Spleen (tissue), 11 donors: ENCODE data around the gene OTOR. TPM values are rescaled to one million over a fixed set of nuclear protein-coding genes. Genes with fewer than 3 reads are reported as not detected.

Experiments used
- DNase-seq: peaks from one replicate; pipeline ENCODE4 v3.0.0-alpha.2; 2020
- H3K27ac ChIP-seq, 8 donors: fragments of 200-600 bp; sonication (generic) in 7 of 8; 1 replicate in 4 of 8; 2 replicates in 4 of 8; pipeline versions ENCODE4 v1.5.0 to v1.8.0; 2016 to 2021; ENCODE audit warnings: inconsistent platforms in 4 of 8, mild to moderate bottlenecking in 4 of 8, moderate library complexity in 1 of 8
- H3K27me3 ChIP-seq, 7 donors: fragments of 200-600 bp; sonication (generic) in 6 of 7; replicated peaks in 1 of 7; 1 replicate in 4 of 7; 2 replicates in 3 of 7; pipeline versions ENCODE4 v1.5.0 to v1.8.0; 2016 to 2021; ENCODE audit warnings: inconsistent platforms in 3 of 7, mild to moderate bottlenecking in 1 of 7
- H3K36me3 ChIP-seq, 6 donors: fragments of 200-600 bp; sonication (generic) in 5 of 6; 1 replicate in 4 of 6; 2 replicates in 2 of 6; pipeline versions ENCODE4 v1.5.0 to v1.8.0; 2016 to 2021; ENCODE audit warnings: inconsistent platforms in 2 of 6
- H3K4me1 ChIP-seq, 6 donors: fragments of 200-600 bp; sonication (generic) in 5 of 6; 1 replicate in 3 of 6; 2 replicates in 3 of 6; pipeline versions ENCODE4 v1.5.0 to v1.8.0; 2016 to 2021; ENCODE audit warnings: inconsistent platforms in 3 of 6
- H3K4me3 ChIP-seq, 8 donors: fragments of 200-600 bp; sonication (generic) in 7 of 8; 1 replicate in 4 of 8; 2 replicates in 4 of 8; pipeline versions ENCODE4 v1.5.0 to v1.8.0; 2016 to 2021; ENCODE audit warnings: inconsistent platforms in 4 of 8, mild to moderate bottlenecking in 4 of 8, moderate library complexity in 2 of 8
- H3K9me3 ChIP-seq, 8 donors: fragments of 200-600 bp; sonication (generic) in 7 of 8; 1 replicate in 4 of 8; 2 replicates in 4 of 8; pipeline versions ENCODE4 v1.5.0 to v1.8.0; 2016 to 2021; ENCODE audit warnings: inconsistent platforms in 4 of 8
- POLR2A ChIP-seq, 3 donors: fragments of 450-650 bp; IDR thresholded peaks; one replicate each; pipeline ENCODE4 v1.5.1; 2017; ENCODE audit warnings: antibody characterized with exemption in 3 of 3, mild to moderate bottlenecking in 1 of 3
- POLR2AphosphoS5 ChIP-seq, 3 donors: sonication (generic); formaldehyde crosslinking; IDR thresholded peaks; one replicate each; pipeline ENCODE4 v1.5.1; 2017; ENCODE audit warnings: antibody characterized with exemption in 3 of 3
- WGBS, 5 donors: extraction: QIAGEN DNeasy Blood & Tissue Kit in 3 of 5; methylation state at CpG; one replicate each; pipeline versions ENCODE4 v1.1.5 to v1.1.7; 2013 to 2018; 5-methylcytosine and 5-hydroxymethylcytosine counted together
- intact Hi-C: fragments of 100-400 bp; cut with DNase I; formaldehyde crosslinking; loops from one replicate; pipeline ENCODE4 v1.15.0; 2023; ENCODE audit warnings: low total_unique reads
- polyA plus RNA-seq, 3 donors: library from polyadenylated mRNA; stranded (reverse); fragments of 200-250 nt; gene quantifications; one replicate each; pipeline ENCODE4 v1.2.1, GENCODE V29; 2013
- total RNA-seq, 7 donors: library from RNA; depleted of rRNA in 3 of 7; stranded (reverse); fragments of >200 nt in 3 of 7; fragmentation: NEBNext Ultra II Directional in 4 of 7; extraction: Animal tissue kit (Norgen Biotek cat#: 25700) in 4 of 7; gene quantifications; one replicate each; pipeline versions ENCODE4 v1.1.0 to v1.2.1, GENCODE V29; 2016 to 2021
- TF ChIP-seq, protein P1 (sequence below), 11 experiments: fragments of 200-600 bp in 7 of 11; fragments of 450-650 bp in 4 of 11; sonication (generic) in 4 of 11; IDR thresholded peaks in 8 of 11; conservative IDR thresholded peaks in 3 of 11; 1 replicate in 7 of 11; 2 replicates in 4 of 11; pipeline versions ENCODE4 v1.4.0 to v1.8.0; 2016 to 2021; ENCODE audit warnings: antibody characterized with exemption in 11 of 11, inconsistent platforms in 4 of 11, mild to moderate bottlenecking in 1 of 11
- donor health status: healthy with polysubstance abuse.
- donor health status: DM: no; HTN: no; CAD: no; lungs with moderate emphysema.
- donor health status: DM: no; HTN: no; CAD: no.
- donor health status: Bipolar disorder and iron deficiency.
- donor health status: healthy.
- donor health status: DM: no; HTN: no; CAD: no.
- donor health status: DM: yes; HTN: yes; CAD: no.

The OTOR gene
- total and polyA plus RNA-seq, 10 donors = not detected

DNA sequence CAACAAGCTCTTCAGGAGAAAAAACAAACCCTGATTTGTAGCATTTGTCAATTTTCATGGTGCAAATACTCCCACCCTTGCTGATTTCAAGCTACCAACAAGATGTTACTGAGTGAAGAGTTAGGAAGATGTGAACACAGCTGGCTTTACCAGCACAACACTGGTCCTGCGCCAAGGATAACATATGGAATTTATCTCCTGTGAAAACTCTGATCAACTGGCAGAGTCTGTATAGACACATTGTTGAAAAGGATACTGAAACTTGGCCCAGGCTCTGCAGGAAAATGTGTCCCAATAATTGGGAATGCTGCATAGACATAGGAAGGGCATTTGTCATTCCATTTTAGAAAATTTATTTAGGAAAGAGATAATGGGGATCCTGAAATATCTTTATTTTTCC is 29.0 kb downstream of the OTOR start:
- 75 to 92% (median 85%) methylated on average over 1 of the region's 1 CpG for WGBS, 5 donors
- H3K4me1 ChIP-seq = no peaks in the 10 kb centered on the region
- no peak overlapping the region for H3K27ac ChIP-seq
- TF ChIP-seq, protein P1, sequence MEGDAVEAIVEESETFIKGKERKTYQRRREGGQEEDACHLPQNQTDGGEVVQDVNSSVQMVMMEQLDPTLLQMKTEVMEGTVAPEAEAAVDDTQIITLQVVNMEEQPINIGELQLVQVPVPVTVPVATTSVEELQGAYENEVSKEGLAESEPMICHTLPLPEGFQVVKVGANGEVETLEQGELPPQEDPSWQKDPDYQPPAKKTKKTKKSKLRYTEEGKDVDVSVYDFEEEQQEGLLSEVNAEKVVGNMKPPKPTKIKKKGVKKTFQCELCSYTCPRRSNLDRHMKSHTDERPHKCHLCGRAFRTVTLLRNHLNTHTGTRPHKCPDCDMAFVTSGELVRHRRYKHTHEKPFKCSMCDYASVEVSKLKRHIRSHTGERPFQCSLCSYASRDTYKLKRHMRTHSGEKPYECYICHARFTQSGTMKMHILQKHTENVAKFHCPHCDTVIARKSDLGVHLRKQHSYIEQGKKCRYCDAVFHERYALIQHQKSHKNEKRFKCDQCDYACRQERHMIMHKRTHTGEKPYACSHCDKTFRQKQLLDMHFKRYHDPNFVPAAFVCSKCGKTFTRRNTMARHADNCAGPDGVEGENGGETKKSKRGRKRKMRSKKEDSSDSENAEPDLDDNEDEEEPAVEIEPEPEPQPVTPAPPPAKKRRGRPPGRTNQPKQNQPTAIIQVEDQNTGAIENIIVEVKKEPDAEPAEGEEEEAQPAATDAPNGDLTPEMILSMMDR (IDR thresholded peaks at IDR 0.05 in 8 of 11, conservative IDR thresholded peaks at IDR 0.05 in 3 of 11) = no peak
- no peak for TF ChIP-seq POLR2AphosphoS5 (IDR thresholded peaks at IDR 0.05)
- TF ChIP-seq POLR2A (IDR thresholded peaks at IDR 0.05) = no peak
- intact Hi-C loops = no loop called here
- DNase-seq = no peak
- H3K27me3 ChIP-seq = peaks cover 0 to 6% (median 0%) of the 10 kb centered on the region in 7 donors
- H3K9me3 ChIP-seq = peaks cover 0 to 22% (median 14%) of the 10 kb centered on the region in 8 donors
- H3K36me3 ChIP-seq = no peaks in the 10 kb centered on the region
- H3K4me3 ChIP-seq = no peak overlapping the region

DNA sequence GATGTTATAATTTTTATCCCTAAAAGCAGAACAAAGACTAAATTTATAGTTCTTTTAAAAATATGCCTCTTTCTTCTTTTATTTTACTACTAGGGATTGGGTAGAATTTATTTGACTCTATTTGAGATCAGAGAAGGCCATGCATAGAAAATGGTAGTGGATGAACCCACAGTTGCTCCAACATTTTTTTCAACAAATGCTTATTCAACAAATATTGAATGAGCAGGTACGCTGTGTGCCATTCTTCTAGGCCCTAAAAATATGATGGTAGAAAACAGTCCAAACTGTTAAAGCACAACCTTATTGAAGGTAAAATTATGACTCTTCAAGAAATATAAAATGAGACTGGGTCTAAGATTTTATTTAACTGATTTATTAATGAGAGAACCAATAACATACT is 30.0 kb downstream of the OTOR start:
- DNase-seq = no peak
- peaks cover 0 to 6% (median 0%) of the 10 kb centered on the region in 7 donors for H3K27me3 ChIP-seq
- intact Hi-C loops = no loop called here
- no peaks in the 10 kb centered on the region for H3K36me3 ChIP-seq
- H3K4me3 ChIP-seq = no peak overlapping the region
- peaks cover 0 to 30% (median 22%) of the 10 kb centered on the region in 8 donors for H3K9me3 ChIP-seq
- 86 to 95% (median 93%) methylated on average over 1 of the region's 1 CpG for WGBS, 5 donors
- TF ChIP-seq, protein P1 (IDR thresholded peaks at IDR 0.05 in 8 of 11, conservative IDR thresholded peaks at IDR 0.05 in 3 of 11) = no peak
- TF ChIP-seq POLR2AphosphoS5 (IDR thresholded peaks at IDR 0.05) = no peak
- TF ChIP-seq POLR2A (IDR thresholded peaks at IDR 0.05) = no peak
- no peaks in the 10 kb centered on the region for H3K4me1 ChIP-seq
- no peak overlapping the region for H3K27ac ChIP-seq

DNA sequence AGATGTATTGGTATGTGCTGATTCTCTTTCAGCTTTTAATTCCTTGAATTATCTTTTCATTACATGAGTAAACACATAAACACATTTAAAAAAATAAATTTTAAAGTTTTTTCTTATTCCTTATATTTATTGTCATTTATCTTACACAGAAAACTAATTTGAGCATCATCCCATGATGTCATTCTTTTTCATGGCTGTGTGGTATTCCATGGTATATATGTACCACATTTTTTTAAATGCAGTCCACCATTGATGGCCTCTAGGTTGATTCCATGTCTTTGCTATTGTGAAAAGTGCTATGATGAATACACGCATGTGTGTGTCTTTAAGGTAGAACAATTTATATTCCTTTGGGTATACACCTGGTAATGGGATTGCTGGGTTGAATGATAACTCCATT is 33.3 kb downstream of the OTOR start:
- WGBS, 5 donors = 90 to 98% (median 96%) methylated on average over 1 of the region's 1 CpG
- intact Hi-C loops = no loop called here
- Histone ChIP-seq H3K9me3 (peaks cover 0 to 20% (median 13%) of the 10 kb centered on the region in 8 donors), H3K27ac (no peak overlapping the region), H3K27me3 (no peaks in the 10 kb centered on the region), H3K4me1 (no peaks in the 10 kb centered on the region), H3K4me3 (no peak overlapping the region), H3K36me3 (no peaks in the 10 kb centered on the region)
- TF ChIP-seq, protein P1 (IDR thresholded peaks at IDR 0.05 in 8 of 11, conservative IDR thresholded peaks at IDR 0.05 in 3 of 11) = no peak
- TF ChIP-seq POLR2AphosphoS5 (IDR thresholded peaks at IDR 0.05) (no peak), POLR2A (IDR thresholded peaks at IDR 0.05) (no peak)
- no peak for DNase-seq

DNA sequence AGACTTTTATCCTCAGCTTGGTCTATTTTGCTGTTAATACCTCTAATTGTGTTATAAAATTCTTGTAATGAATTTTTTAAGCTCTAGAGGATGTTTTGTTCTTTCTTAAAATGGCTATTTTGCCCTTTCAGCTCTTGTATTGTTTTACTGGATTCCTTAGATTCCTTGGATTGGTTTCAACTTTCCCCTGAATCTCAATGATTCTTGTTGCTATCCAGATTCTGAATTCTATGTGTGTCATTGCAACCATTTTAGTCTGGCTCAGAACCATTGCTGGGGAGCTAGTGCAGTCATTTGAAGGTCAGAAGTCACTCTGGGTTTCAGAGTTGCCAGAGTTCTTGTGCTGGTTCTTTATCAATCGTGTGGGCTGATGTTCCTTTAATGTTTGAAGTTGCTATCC is 37.1 kb downstream of the OTOR start:
- intact Hi-C loops = no loop called here

More for the DNA sequence above, 37.1 kb downstream of the OTOR start:
- no peaks in the 10 kb centered on the region for H3K36me3 ChIP-seq
- TF ChIP-seq POLR2A (IDR thresholded peaks at IDR 0.05) (no peak), POLR2AphosphoS5 (IDR thresholded peaks at IDR 0.05) (no peak)
- TF ChIP-seq, protein P1 (IDR thresholded peaks at IDR 0.05 in 8 of 11, conservative IDR thresholded peaks at IDR 0.05 in 3 of 11) = no peak
- no peak overlapping the region for H3K27ac ChIP-seq
- no peak for DNase-seq
- peaks cover 0 to 26% (median 16%) of the 10 kb centered on the region in 8 donors for H3K9me3 ChIP-seq
- H3K4me3 ChIP-seq = no peak overlapping the region
- H3K4me1 ChIP-seq = no peaks in the 10 kb centered on the region
- WGBS, 5 donors = 61 to 84% (median 71%) methylated on average over 1 of the region's 1 CpG
- H3K27me3 ChIP-seq = no peaks in the 10 kb centered on the region

Other genes starting within 250 kb of the OTOR start
- 10 to 100 TPM; 14.6 to 30.1 (median 22.1) TPM for gene KIF16B, start 174.9 kb upstream of the OTOR start, total RNA-seq
- 1 to 10 TPM; 3.0 to 4.9 (median 3.7) TPM for gene KIF16B, start 174.9 kb upstream of the OTOR start, polyA plus RNA-seq
- 10 to 100 TPM; 20.3 to 44.8 (median 38.6) TPM for gene SNRPB2, start 18.3 kb upstream of the OTOR start, total RNA-seq
- gene SNRPB2, start 18.3 kb upstream of the OTOR start, polyA plus RNA-seq = 10 to 100 TPM; 51.0 to 68.8 (median 66.2) TPM